GM18907 (cell line): ENCODE results near the gene TMEM198.

Experiments used
- ATAC-seq: cut with Tn5 transposase; IDR thresholded peaks from one replicate; pipeline ENCODE4 v1.9.1; 2021; ENCODE audit warnings: mild to moderate bottlenecking, moderate library complexity; ENCODE audit not compliant: unreplicated experiment

Gene TMEM198

GRCh38 chr2:219560893-219561178 lies 17.0 kb downstream of the TMEM198 start:
- ATAC-seq: no peak

GRCh38 chr2:219561179-219562048 lies 17.6 kb downstream of the TMEM198 start:
- ATAC-seq: no peak

GRCh38 chr2:219562049-219563020 lies 18.5 kb downstream of the TMEM198 start:
- no peak for ATAC-seq

- ATAC-seq: no peak
Measured at GRCh38 chr2:219563271-219563928, 19.6 kb downstream of the TMEM198 start.

- ATAC-seq: no peak
Measured at GRCh38 chr2:219565130-219566080, 21.6 kb downstream of the TMEM198 start.

GRCh38 chr2:219566640-219567039 lies 22.8 kb downstream of the TMEM198 start:
- no peak for ATAC-seq

GRCh38 chr2:219567131-219567530 lies 23.3 kb downstream of the TMEM198 start:
- ATAC-seq: no peak

GRCh38 chr2:219567791-219568361 lies 24.0 kb downstream of the TMEM198 start:
- no peak for ATAC-seq

- ATAC-seq: no peak
Measured at GRCh38 chr2:219569041-219569440, 25.2 kb downstream of the TMEM198 start.

GRCh38 chr2:219569635-219570034 lies 25.8 kb downstream of the TMEM198 start:
- no peak for ATAC-seq

GRCh38 chr2:219570194-219570923 lies 26.5 kb downstream of the TMEM198 start:
- no peak for ATAC-seq

GRCh38 chr2:219570924-219571310 lies 27.1 kb downstream of the TMEM198 start:
- no peak for ATAC-seq

- no peak for ATAC-seq
Measured at GRCh38 chr2:219571311-219572236, 27.7 kb downstream of the TMEM198 start, which contains the start of gene OBSL1. OBSL1 (minus strand) TSS chr2:219571539; CDS start chr2:219571232, 307 bp downstream.

GRCh38 chr2:219572237-219573001 lies 28.6 kb downstream of the TMEM198 start, which contains the start of gene INHA:
INHA (plus strand) TSS chr2:219572310; CDS start chr2:219572375, 65 bp downstream.
- no peak for ATAC-seq

GRCh38 chr2:219573166-219573565 lies 29.3 kb downstream of the TMEM198 start:
- no peak for ATAC-seq

GRCh38 chr2:219574484-219575311 lies 30.9 kb downstream of the TMEM198 start:
- no peak for ATAC-seq
